HepG2 (cell line): ENCODE data around the gene CAMTA1. TPM values are rescaled to one million over a fixed set of nuclear protein-coding genes. Genes with fewer than 3 reads are reported as not detected.

Source experiments
- ATAC-seq: fragments of 200-7000 bp; cut with Tn5 transposase; 3 replicates; pipeline ENCODE4 v1.9.1; 2020; ENCODE audit warnings: mild to moderate bottlenecking, moderate library complexity
- BruUV-seq: library from RNA; stranded (reverse); fragments of 400-500 nt; replicated peaks from 2 replicates; lab custom pipeline; 2021; lab: Mats Ljungman, UMichigan
- CTCF ChIA-PET: fragments of 300-600 bp; formaldehyde crosslinking; extraction: SDS; loops from one replicate; lab custom pipeline; 2021; ENCODE audit warnings: low total read pairs, inconsistent platforms, low intra/inter-chr PET ratio; lab: Yijun Ruan, JAX
- POLR2A ChIA-PET: fragments of 350-600 bp; sonication (Branson Sonifier 250); formaldehyde crosslinking; loops from one replicate; lab custom pipeline; 2020; ENCODE audit warnings: antibody characterized with exemption, inconsistent platforms; lab: Yijun Ruan, JAX
- DNase-seq: peaks from one replicate; pipeline ENCODE4 v3.0.0-alpha.2; 2015; ENCODE audit warnings: low spot score
- FAIRE-seq: peaks from 3 replicates; lab custom pipeline; 2011; peaks lifted over from hg19 to GRCh38; lab: Jason Lieb, UNC
- H2AFZ ChIP-seq: one replicate; pipeline ENCODE4 v1.6.1; 2011; ENCODE audit warnings: low read length, inconsistent platforms
- H3K27ac ChIP-seq: fragments of 300-600 bp; 3 replicates; pipeline ENCODE4 v1.8.0; 2011; ENCODE audit warnings: mixed run types, mild to moderate bottlenecking, mixed read lengths, low read length, inconsistent platforms; ENCODE audit not compliant: insufficient read depth; ENCODE audit errors: extremely low read length
- H3K27me3 ChIP-seq, 2 experiments: fragments of 200-600 bp in 1 of 2; 2 replicates in 1 of 2; 3 replicates in 1 of 2; pipeline versions ENCODE4 v1.6.0 to v1.8.0; 2011; ENCODE audit warnings: low read length in 2 of 2, mild to moderate bottlenecking in 2 of 2, moderate library complexity in 2 of 2, inconsistent platforms in 1 of 2; ENCODE audit not compliant: insufficient read depth in 2 of 2, control insufficient read depth in 1 of 2
- H3K36me3 ChIP-seq, 2 experiments: fragments of 200-600 bp in 1 of 2; replicated peaks in 1 of 2; 2 replicates in 1 of 2; 3 replicates in 1 of 2; pipeline versions ENCODE4 v1.5.1 to v1.8.0; 2011; ENCODE audit warnings: low read length in 2 of 2, inconsistent platforms in 1 of 2; ENCODE audit not compliant: insufficient read depth in 2 of 2, control insufficient read depth in 1 of 2
- H3K4me1 ChIP-seq: 2 replicates; pipeline ENCODE4 v1.5.1; 2012; ENCODE audit warnings: low read length, inconsistent platforms; ENCODE audit not compliant: insufficient read depth
- H3K4me2 ChIP-seq: 2 replicates; pipeline ENCODE4 v1.6.0; 2011; ENCODE audit warnings: low read depth, low read length, inconsistent platforms
- H3K4me3 ChIP-seq, 3 experiments: fragments of 200-600 bp in 1 of 3; sonication (generic), shearing (Covaris generic) in 1 of 3; replicated peaks in 1 of 3; 2 replicates each; pipeline ENCODE4 v1.5.1; 2011 to 2016; ENCODE audit warnings: low read length in 3 of 3, inconsistent platforms in 2 of 3, low read depth in 2 of 3, mild to moderate bottlenecking in 2 of 3, control low read depth in 1 of 3, mixed read lengths in 1 of 3; ENCODE audit not compliant: insufficient read depth in 1 of 3
- H3K79me2 ChIP-seq: one replicate; pipeline ENCODE4 v1.6.1; 2011; ENCODE audit warnings: low read length, inconsistent platforms; ENCODE audit not compliant: insufficient read depth
- H3K9ac ChIP-seq: 2 replicates; pipeline ENCODE4 v1.6.0; 2011; ENCODE audit warnings: mild to moderate bottlenecking, low read depth, low read length, inconsistent platforms; ENCODE audit not compliant: insufficient read depth
- H3K9me3 ChIP-seq: 2 replicates; pipeline ENCODE4 v1.5.1; 2012; ENCODE audit warnings: mild to moderate bottlenecking, low read length
- H4K20me1 ChIP-seq: 2 replicates; pipeline ENCODE4 v1.6.0; 2011; ENCODE audit warnings: inconsistent platforms, mild to moderate bottlenecking, low read length, moderate library complexity; ENCODE audit not compliant: insufficient read depth
- CHD4 ChIP-seq: fragments of 200-600 bp; sonication (generic); IDR thresholded peaks from 2 replicates; pipeline ENCODE4 v1.7.0; 2017; ENCODE audit warnings: mild to moderate bottlenecking, low read length, borderline replicate concordance
- HCFC1 ChIP-seq: fragments of 150-350 bp; IDR thresholded peaks from 2 replicates; pipeline ENCODE4 v1.6.1; 2014; ENCODE audit warnings: low read depth, low read length
- NCOA5 ChIP-seq: sonication (generic); formaldehyde crosslinking; IDR thresholded peaks from 2 replicates; pipeline ENCODE4 v1.4.0; 2020; ENCODE audit warnings: missing genetic modification reagents
- NFYB ChIP-seq: sonication (generic); formaldehyde crosslinking; IDR thresholded peaks from 2 replicates; pipeline ENCODE4 v1.4.0; 2020; ENCODE audit warnings: missing genetic modification reagents
- SMARCE1 ChIP-seq: fragments of 450-650 bp; IDR thresholded peaks from 2 replicates; pipeline ENCODE4 v1.6.1; 2017; ENCODE audit warnings: borderline replicate concordance
- YEATS4 ChIP-seq: sonication (generic); formaldehyde crosslinking; IDR thresholded peaks from 2 replicates; pipeline ENCODE4 v1.4.0; 2020; ENCODE audit warnings: missing genetic modification reagents, borderline replicate concordance
- ZNF776 ChIP-seq: sonication (generic); formaldehyde crosslinking; IDR thresholded peaks from 2 replicates; pipeline ENCODE4 v1.4.0; 2020; ENCODE audit warnings: mild to moderate bottlenecking, missing genetic modification reagents
- WGBS: methylation state at CpG from one replicate; pipeline ENCODE4 v1.1.6; 2017; ENCODE audit warnings: low lambda C conversion rate; 5-methylcytosine and 5-hydroxymethylcytosine counted together
- in situ Hi-C: cut with HindIII; loops from 2 replicates; pipeline ENCODE4 v1.10.0; 2017; ENCODE audit warnings: low pct_unique_long_range_greater_than_20kb; ENCODE audit not compliant: extremely low pct_ligation_motif_present
- intact Hi-C: fragments of 100-400 bp; cut with micrococcal nuclease; formaldehyde crosslinking; loops from one replicate; pipeline ENCODE4 v1.10.0; 2022; ENCODE audit not compliant: unreplicated experiment
- polyA plus RNA-seq, 8 experiments: library from polyadenylated mRNA; depleted of rRNA in 3 of 8; stranded (reverse) in 7 of 8; unstranded in 1 of 8; fragments of >200 nt; fragmentation: Illumina TruSeq in 4 of 8; extraction: Trizol in 4 of 8; gene quantifications; 2 replicates each; pipeline versions ENCODE4 v1.2.1 to v1.2.3, GENCODE V29; 2011 to 2016; ENCODE audit warnings: low read depth in 4 of 8, missing spikeins in 1 of 8, mixed read lengths in 1 of 8; ENCODE audit not compliant: insufficient read depth in 1 of 8
- total RNA-seq, 5 experiments: library from RNA; depleted of rRNA; stranded (reverse); fragments of >200 nt; fragmentation: Illumina TruSeq; extraction: Trizol; gene quantifications; 2 replicates each; pipeline ENCODE4 v1.2.3, GENCODE V29; 2016; ENCODE audit warnings: low read depth in 1 of 5
- TF ChIP-seq, protein P1 (sequence below): sonication (generic); formaldehyde crosslinking; IDR thresholded peaks from 2 replicates; pipeline ENCODE4 v1.8.0; 2022; ENCODE audit warnings: missing genetic modification reagents, low read depth, mild to moderate bottlenecking, borderline replicate concordance

Gene CAMTA1
- total and polyA plus RNA-seq, 2 of the 13 experiments (the other 11 are each of a cell fraction or from before 2014, with no cell fraction given), result 25.0 to 36.4 TPM

GRCh38 chr1:7508052-7508933, 723.0 kb downstream of the CAMTA1 start:
- Histone ChIP-seq H2AFZ (no peak overlapping the region), H3K9me3 (no peaks in the 10 kb centered on the region), H3K27me3 (peaks cover 0 to 7% of the 10 kb centered on the region in 2 experiments; a peak in 3 of 5 replicates), H3K79me2 (no peaks in the 10 kb centered on the region), H3K36me3 (no peaks in the 10 kb centered on the region), H3K4me2 (no peak overlapping the region), H3K9ac (no peak overlapping the region), H4K20me1 (no peaks in the 10 kb centered on the region), H3K27ac (no peak overlapping the region), H3K4me1 (peaks cover 19% of the 10 kb centered on the region), H3K4me3 (no peak overlapping the region)
- WGBS, result 44% methylated on average over 12 of the region's 16 CpGs
- ATAC-seq (no peak), FAIRE-seq (no peak), DNase-seq (no peak)
- BruUV-seq, result no TSS peak
- in situ Hi-C loops (no loop called here), intact Hi-C loops (no loop called here)
- POLR2A ChIA-PET, result no interaction called here
- CTCF ChIA-PET, result no interaction called here
- TF ChIP-seq NFYB (CRISPR knock-in tag) (no peak), NCOA5 (CRISPR knock-in tag) (no peak), CHD4 (no peak), YEATS4 (CRISPR knock-in tag) (no peak), SMARCE1 (no peak), HCFC1 (no peak), ZNF776 (CRISPR knock-in tag) (no peak)
- TF ChIP-seq, protein P1, sequence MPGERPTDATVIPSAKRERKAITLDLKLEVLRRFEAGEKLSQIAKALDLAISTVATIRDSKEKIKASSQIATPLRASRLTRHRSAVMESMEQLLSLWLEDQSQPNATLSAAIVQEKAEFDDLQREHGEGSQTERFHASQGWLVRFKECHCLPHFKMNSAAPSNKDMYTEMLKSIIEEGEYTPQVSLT, result no peak
- TF ChIP-seq, all 625 proteins: peak for 0
